Muscle of arm (tissue), 12 donors: Measurements from ENCODE around the gene ATE1. TPM values are rescaled to one million over a fixed set of nuclear protein-coding genes. Genes with fewer than 3 reads are reported as not detected.
A peak's percentile ranks its signal among the peaks of the same experiment; 100 is the strongest.
"Not testable (repeated sequence)": the region's sequence is repeated elsewhere in the genome, so short reads cannot be mapped to it uniquely, and the experiment has no call there.

Experiments used
- DNase-seq: peaks from one replicate; pipeline ENCODE4 v3.0.0-alpha.2; 2013
- polyA plus RNA-seq, 12 donors: library from polyadenylated mRNA; unstranded; fragments of 120-200 nt; gene quantifications; one replicate each; pipeline ENCODE4 v1.2.1, GENCODE V29; 2013; ENCODE audit not compliant: insufficient read length in 12 of 12

Gene ATE1
- polyA plus RNA-seq, 12 donors: 16.9 to 28.3 (median 22.3) TPM; not detected in 1

DNA sequence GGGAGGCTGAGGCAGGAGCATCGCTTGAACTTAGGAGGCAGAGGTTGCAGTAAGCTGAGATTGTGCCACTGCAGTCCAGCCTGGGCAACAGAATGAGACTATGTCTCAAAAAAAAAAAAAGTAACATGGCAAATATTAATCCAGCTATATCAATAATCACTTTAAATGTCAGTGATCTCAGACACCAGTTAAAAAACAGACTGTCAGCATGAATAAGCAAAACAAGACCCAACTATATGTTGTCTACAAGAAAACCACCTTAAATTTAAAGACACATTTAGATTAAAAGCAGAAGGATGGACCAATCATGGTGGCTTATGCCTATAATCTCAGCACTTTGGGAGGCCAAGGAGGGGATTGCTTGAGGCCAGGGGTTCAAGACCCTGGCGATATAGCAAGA, 8.5 kb upstream of the ATE1 start:
- no peak for DNase-seq

DNA sequence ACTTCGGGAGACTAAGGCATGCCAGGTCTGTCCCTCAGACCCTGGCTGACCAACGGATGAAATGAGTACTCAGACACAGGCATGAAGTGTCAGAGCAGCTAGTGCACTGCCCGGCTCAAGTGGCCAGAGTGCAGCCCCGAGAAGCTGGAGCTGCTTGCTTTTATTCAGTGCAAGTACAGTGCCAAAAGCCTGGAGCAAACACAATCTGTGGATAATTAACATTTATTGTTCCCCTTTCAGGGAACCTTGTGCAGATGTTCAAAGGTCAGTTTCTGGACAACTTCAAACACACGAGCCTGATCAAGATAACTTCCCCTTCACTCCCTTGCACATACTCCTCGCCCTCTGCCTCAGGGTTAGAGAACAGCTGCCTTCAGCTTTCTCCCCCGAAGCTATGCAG, 7.9 kb upstream of the ATE1 start:
- DNase-seq: no peak

DNA sequence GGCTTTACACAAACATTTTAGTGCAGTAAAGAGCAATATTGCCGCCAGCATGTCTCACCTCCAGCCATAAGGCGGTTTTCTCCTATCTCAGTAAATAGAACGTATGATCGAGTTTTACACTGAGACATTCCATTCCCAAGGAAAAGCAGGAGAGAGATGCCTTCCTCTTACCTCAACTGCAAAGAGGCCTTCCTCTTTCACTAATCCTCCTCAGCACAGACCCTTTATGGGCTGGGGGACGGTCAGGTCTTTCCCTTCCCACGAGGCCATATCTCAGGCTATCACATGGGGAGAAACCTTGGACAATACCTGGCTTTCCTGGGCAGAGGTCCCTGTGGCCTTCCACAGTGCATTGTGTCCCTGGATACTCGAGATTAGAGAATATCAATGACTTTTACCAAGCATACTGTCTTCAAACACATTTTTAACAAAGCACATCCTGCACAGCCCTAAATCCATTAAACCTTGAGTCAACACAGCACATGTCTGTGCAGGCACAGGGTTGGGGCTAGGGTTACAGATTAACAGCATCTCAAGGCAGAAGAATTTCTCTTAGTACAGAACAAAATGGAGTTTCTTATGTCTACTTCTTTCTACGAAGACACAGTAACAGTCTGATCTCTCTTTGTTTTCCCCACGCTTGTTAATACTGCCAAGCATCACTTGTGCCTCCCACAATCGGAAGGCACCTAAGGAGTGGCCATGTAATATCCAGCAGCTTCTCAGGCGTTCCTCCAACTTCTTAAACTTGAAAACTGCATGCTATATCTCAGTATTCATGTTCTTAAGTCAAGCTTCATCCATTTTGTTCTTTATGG, 2.6 kb upstream of the ATE1 start:
- not testable (repeated sequence) for DNase-seq

DNA sequence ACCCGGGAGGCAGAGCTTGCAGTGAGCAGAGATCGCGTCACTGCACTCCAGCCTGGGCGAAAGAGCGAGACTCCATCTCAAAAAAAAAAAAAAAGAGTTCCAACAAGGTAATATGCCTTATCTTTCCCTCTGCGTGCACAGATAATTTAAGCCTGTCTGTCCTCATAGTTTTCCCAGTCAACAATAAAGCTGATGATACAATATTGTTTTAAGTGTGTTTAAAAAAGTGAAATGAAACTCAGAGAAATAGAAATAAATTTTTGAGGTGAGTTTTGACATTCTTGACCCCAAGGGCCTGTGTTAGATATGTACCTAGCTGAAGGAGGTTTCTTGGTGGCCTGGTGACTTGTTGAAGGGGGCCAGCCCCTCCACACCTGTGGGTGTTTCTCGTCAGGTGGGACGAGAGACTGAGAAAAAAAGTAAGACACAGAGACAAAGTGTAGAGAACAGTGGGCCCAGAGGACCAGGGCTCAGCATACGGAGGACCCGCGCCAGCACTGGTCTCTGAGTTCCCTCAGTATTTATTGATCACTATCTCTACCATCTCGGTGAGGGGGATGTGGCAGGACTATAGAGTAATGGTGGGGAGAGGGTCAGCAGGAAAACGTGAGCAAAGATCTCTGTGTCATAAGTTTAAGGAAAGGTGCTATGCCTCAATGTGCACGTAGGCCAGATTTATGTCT, 1.9 kb upstream of the ATE1 start:
- not testable (repeated sequence) for DNase-seq

DNA sequence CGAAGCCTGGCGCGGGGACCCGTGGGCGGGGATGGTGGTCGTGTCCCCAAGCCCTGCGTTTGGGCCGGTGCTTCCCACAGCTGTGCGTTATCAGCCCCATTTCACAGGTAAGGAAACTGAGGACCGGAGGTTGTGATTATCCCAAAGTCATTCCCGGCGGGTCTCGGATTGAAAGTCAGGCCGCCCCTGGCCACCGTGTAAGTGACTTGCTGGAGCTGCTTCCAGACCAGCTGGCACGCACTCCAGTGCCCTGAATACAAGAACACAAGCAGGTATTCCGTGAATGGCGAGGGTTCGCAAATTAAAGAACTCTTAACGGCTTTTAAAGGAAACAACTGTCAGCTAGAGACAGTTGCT, 675 bp upstream of the ATE1 start:
- no peak for DNase-seq

DNA sequence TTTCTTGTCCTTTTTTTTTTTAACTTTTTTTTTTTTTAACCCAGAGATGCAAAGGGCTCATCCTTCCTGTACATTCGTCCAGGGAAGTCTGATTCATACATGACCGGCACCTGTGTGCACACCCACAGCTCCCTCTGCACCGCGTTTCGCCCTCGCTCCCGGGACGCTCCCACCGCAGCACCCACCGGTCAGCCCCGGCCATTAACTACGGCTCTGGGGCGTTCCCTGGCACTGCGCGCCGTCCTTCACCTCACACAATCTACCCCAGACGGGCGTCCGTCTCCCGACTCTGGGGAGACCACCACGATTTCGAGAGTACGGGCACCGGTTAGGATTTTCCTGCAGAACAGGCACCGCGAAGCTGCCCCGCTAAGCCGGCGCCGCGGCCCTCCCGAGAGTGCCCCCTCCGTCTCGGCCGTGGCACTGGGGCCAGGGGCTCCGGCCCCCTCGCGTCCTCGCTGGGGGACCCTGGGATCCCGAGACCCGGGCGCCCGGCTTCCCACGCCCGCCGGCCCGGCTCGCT, 452 bp downstream of the ATE1 start:
- DNase-seq: peak; percentile 57

DNA sequence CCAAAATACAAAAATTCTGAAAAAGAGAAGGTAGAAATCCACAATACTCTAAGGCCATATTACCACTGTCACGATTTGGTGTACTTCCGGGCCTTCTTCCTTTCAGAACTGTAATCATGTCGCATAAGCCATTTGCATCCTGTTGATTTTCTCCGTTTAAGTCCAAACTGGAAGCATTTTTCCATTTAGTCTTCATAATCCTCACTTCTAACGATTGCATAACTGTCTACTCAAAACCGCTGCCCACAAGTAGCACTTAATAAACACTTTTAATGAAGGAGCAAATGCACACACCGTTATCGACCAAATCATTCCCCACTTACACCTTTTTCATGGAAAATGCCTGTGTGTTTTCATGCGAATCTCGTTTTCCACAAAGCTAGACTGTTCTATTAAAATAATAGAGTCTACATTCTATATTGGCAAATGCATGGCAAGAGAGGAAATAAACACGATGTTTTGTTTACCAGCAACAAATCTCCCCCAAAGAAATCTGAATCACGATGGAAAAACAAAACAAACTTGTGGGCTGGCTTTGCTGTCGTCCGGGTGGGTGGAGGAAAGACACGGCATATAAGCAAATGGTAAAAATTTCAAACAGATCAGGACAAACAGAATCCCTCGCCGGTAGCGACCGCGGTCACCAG, 1.0 kb downstream of the ATE1 start:
- peak; percentile 56 for DNase-seq

DNA sequence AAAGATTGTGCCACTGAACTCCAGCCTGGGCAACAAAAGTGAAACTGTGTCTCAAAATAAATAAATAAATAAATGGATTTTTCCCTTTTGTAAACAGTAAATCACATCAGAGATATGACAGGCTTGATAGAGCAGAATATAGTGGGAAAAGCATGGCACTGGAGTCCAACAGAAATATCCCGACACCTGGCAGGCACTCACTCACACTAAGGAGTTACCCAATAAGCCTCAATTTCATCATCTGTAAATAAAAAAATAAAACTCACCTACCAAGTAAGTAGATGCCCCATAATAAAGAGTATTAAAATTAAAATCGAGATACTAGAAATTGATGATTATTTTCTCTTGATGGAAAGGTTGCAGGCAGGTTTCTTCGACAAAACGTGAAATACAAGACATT, 1.7 kb downstream of the ATE1 start:
- DNase-seq: no peak

DNA sequence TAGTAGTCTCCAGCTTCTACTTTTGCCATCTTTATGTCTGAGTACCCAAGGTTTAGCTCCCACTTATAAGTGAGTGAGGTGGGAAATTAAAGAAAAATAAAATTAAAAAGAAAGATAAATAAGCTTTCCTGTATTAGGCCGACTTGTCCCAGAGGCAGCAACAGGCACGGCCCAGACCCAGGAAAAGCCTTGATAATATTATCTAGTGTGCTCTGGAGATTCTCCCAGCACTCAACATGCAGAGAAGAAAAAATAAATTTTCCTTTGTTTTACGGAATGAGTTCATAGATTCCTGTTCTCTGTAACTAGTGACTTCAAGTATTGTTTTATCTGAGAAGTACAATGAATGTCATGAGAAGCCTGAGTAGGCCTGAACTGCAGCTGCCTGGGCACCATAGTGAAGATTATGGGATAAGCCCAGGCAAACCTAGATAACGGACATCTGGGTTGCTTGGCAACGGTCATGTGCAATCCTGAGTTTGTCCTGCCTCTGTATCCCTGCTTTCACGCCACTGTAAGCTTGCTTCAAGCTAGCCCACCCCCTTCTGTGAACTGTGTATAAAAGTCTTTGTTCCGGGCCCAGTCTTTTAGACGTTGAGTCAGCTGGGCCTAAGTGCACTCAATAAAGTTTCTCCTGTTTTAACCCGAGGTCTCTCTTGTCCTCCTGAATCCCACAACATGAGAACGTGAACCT, 6.4 kb downstream of the ATE1 start:
- DNase-seq: no peak

DNA sequence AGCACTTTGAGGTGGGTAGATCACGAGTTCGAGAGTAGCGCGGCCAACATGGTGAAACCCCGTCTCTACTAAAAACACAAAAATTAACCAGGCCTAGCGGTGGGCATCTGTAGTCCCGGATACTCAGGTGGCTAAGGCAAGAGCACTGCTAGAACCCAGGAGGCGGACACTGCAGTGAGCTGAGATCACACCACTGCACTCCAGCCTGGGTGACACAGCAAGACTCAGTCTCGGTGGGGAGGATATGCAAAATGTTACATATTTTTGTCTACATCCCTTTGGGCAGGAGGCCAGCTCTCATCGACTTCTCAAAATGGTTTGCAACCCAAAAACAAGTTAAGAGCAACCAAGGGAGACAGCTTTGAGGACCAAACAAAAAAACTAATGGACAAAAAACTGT, 8.2 kb downstream of the ATE1 start:
- DNase-seq: no peak

DNA sequence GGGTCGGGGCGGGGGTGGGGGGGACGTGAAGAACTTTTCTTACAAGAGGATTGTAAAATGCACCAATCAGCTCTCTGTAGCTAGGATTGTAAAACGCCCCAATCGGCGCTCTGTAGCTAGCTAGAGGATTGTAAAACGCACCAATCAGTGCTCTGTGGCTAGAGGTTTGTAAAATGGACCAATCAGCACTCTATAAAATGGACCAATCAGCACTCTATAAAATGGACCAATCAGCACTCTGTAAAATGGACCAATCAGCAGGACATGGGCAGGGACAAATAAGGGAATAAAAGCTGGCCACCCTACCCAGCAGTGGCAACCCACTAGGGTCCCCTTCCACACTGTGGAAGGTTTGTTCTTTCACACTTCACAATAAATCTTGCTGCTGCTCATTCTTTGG, 9.0 kb downstream of the ATE1 start:
- DNase-seq: not testable (repeated sequence)

DNA sequence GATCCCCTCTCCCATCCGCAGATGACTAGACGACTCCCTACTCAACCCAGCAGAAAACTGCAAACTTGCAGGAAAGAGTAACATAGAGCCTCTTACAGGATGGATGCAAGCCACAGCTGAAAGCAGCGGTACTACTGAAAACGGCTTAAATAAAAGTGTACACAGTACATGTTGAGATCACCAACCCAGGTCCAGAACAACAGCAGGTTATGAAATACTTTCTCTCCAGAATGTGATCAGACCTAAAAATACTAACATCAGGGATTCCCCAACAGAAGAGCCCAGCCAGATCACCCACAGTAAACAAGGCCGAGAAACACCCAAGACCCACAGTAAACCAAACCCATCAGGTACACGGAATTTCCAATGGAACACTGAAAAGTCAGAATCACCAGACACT, 13.2 kb downstream of the ATE1 start:
- no peak for DNase-seq

DNA sequence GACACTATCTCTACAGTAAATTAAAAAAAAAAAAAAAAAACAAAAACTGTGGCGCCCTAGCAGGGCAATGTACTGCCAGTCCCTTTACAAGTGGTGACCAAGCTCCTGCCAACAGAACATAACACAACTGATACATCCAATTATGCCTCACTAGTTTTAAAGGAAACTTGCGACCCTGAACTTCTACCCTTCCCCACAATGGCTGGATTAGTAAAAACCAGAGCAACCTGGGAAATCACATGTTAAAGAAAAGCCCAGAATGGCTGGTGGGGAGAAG, 16.5 kb downstream of the ATE1 start:
- no peak for DNase-seq

DNA sequence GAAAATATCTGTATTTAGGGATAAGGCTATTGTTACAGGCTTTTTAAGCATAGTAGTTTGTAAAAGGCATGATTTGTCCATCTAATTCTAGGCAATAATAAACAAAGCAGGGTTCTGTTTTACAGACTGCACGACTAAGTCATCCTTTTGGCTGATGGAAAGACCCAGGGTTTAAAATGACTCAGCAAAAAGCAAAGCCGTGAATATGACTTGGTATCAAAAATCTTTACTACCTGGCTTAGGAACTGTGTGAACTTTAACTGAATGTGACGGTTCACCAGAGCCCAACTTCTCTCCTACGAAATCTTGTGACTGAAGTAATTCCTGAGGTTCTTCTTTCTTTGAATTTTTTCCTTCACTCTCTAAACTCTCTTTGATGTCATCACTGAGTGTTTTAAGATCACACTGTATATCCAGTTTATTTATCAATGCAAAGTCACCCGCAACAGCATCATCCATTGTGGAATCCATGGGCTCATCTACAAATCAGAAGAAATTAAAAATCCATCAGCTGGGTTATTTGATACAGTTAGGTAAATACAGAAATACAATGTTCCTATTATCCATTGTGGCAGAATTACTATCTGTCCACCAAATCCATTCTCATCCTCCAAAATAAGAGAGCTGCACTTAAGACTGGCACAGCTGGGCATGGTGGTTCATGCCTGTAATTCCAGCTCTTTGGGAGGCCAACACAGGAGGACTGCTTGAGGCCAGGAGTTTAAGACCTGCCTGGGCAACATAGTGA, 17.0 kb downstream of the ATE1 start:
- DNase-seq: no peak

DNA sequence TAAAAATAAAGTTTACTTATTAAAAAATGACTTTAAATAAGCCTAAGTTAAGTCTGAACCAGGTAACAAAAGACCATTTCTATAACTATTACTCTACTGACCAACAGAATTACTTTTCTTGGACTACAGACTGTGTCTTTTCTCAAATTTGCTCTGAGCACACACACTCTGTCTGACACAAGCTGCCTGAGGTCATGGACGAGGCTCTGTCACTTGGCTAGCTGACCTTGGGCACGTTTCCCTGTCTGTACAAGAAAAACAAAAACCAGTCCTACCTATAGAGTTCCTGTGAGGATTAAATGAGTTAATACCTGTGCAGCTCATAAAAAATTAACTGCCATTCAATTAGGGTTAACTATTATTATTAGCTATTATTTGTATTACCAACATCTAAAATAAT, 22.9 kb downstream of the ATE1 start:
- no peak for DNase-seq

DNA sequence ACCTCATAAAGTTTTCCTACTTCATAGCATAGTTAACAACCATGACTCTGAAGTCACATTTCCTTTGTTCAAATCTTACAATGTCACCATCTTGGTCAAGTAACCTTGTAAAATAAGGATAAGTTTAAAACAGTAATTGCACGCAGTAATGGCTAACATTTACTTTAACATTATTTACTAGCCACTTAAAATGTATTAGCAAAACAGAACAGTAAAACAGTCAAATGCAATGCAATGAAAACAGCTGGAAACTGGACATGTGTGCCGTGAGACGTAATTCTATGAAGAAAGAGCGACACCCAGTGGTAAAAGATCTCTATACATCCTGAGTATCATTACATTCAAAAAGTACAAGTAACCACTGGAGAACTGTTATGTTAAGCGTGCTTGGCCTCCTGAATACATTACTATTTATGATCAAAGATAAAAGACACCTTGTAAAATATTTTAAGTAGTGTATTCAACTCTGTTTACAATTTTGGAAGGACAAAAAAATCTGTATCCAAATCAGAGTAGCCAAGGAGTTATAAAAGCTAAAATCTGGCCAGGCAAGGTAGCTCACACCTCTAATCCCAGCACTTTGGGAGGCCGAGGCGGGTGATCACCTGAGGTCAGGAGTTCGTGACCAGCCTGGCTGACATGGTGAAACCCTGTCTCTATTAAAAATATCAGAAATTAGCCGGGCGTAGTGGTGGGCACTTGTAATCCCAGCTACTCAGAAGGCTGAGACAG, 27.2 kb downstream of the ATE1 start:
- DNase-seq: peak; percentile 75

DNA sequence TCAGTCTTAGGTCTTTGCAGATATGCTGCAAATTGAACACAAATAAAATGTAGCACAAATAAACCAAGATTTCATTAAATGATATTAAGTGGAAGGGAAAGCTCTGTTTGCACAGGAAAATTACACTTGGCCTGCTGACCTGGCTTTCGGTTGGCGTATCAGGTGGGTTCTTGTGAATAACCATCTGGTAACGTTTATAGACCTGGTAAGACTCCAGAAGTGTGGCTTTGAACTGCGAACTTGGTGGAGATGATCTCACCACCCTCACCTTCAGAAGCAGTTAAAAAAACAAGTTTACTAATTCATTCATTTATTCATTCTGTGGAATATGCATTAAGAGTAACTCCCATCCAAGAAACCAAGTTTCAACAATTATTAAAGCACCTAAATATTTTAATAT, 28.1 kb downstream of the ATE1 start:
- no peak for DNase-seq

DNA sequence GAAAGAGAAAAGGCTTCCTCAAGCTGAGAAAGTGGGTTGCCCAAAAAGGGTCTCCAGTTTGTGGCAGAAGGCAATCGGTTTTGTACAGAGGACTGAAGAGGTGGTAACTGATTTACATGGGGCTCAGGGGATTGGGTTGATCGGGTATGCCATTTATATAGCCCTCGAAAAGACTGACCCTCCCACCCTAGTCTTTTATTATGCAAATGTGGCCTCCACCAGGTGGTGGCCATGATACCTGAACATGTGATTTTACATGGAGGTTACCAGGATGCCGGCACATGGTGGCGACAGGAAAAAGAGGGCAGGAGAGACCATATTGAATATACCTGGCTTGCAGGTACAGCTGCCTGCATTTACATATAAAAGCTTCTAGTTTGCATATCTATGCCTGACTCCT, 36.7 kb downstream of the ATE1 start:
- DNase-seq: no peak

DNA sequence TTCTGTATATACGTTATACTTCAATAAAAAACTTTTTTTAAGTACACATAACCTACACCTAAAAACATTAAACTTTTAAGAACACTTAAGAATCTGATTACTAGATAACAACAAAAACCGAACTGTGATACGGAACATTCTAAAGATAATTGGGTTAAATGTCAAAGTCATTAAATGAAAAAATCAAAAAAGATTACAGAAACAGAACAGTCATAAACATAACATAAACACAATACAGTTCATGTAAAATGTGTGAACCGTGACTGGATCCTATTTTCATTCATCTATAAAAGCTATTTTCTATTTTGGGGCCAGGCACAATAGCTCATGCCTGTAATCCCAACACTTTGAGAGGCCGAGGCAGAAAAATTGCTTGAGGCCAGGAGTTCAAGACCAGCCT, 38.6 kb downstream of the ATE1 start:
- no peak for DNase-seq

DNA sequence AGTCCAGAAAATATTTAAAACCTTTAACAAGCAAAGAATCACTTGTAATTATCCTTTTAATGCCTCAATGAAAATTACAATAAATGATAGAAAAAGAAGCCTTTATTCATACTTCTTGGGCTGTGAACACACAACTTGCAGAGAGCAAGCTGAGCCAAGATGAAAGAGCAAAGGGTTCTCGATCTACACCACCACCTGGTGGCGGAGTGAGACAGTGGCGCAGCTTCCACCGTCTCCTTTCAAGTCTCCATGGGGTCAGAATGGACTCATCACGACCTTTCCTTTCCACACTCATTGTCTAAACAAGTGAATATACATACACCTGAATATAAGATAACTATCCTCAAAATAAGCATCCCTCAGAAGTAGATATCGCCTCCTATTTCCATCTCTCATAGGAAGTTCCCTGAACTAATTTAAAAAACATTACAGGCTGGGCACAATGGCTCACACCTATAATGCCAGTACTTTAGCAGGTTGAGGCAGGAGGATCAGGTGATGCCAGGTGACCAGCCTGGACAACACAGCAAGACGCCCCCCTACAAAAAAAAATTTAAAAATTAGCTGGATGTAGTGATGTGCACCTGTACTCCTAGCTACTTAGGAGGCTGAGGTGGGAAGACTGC, 40.7 kb downstream of the ATE1 start:
- peak; percentile 36 for DNase-seq

DNA sequence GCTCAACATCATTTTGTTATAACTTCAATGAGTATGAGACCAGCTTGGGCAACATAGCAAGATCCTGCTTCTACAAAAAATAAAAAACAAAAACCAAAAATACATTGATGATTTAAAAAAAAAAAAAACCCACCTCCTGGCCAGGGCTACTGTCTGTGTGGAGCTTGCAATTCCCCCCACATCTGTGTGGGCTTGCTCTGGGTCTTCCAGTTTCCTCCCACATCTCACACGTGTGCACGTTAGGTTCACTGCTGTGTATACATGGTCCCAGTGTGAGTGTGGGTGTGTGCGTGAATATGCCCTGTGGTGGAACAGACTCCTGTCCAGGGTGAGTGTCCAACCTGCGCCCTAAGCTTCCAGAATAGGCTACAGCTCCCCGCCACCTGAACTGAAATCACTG, 41.6 kb downstream of the ATE1 start:
- no peak for DNase-seq
